ENCODE measurements around the gene ASTN2.
A peak's percentile ranks its signal among the peaks of the same experiment; 100 is the strongest.

The ASTN2 gene

GRCh38 chr9:116496167-116496566 lies 918.7 kb downstream of the ASTN2 start:
- DNase-seq = no peak

- no peak for DNase-seq
These were observed 919.1 kb downstream of the ASTN2 start for GRCh38 chr9:116495725-116496124.

- no peak for DNase-seq
These were observed 919.8 kb downstream of the ASTN2 start for GRCh38 chr9:116494815-116495634.

GRCh38 chr9:116493183-116493860 lies 921.5 kb downstream of the ASTN2 start:
- DNase-seq = peak; percentile 43

- peak; percentile 38 for DNase-seq
These were observed 923.2 kb downstream of the ASTN2 start for GRCh38 chr9:116491659-116492058.

- no peak for DNase-seq
These were observed 923.6 kb downstream of the ASTN2 start for GRCh38 chr9:116491219-116491618.

- DNase-seq = no peak
These were observed 924.5 kb downstream of the ASTN2 start for GRCh38 chr9:116490321-116490720.

- no peak for DNase-seq
These were observed 926.5 kb downstream of the ASTN2 start for GRCh38 chr9:116488373-116488772.

GRCh38 chr9:116484492-116485061 lies 930.3 kb downstream of the ASTN2 start:
- DNase-seq = no peak

- DNase-seq = no peak
These were observed 931.0 kb downstream of the ASTN2 start for GRCh38 chr9:116483622-116484491.

- no peak for DNase-seq
These were observed 932.1 kb downstream of the ASTN2 start for GRCh38 chr9:116482740-116483139.

GRCh38 chr9:116480700-116481099 lies 934.2 kb downstream of the ASTN2 start:
- DNase-seq = no peak

GRCh38 chr9:116479967-116480366 lies 934.9 kb downstream of the ASTN2 start:
- no peak for DNase-seq

- no peak for DNase-seq
These were observed 935.8 kb downstream of the ASTN2 start for GRCh38 chr9:116479056-116479544.

- DNase-seq = no peak
These were observed 937.2 kb downstream of the ASTN2 start for GRCh38 chr9:116477584-116478141.

GRCh38 chr9:116476935-116477381 lies 937.9 kb downstream of the ASTN2 start:
- DNase-seq = peak; percentile 36

- DNase-seq = no peak
These were observed 938.9 kb downstream of the ASTN2 start for GRCh38 chr9:116476002-116476401.

- peak; percentile 54 for DNase-seq
These were observed 939.7 kb downstream of the ASTN2 start for GRCh38 chr9:116475201-116475600.

GRCh38 chr9:116471944-116472506 lies 942.8 kb downstream of the ASTN2 start:
- DNase-seq = no peak

- peak; percentile 97 for DNase-seq
These were observed 943.6 kb downstream of the ASTN2 start for GRCh38 chr9:116471093-116471906.

Data from fibroblast of skin of scalp (primary cell).